Measurements from ENCODE around the gene MINDY2. TPM values are rescaled to one million over a fixed set of nuclear protein-coding genes. Genes with fewer than 3 reads are reported as not detected.

The MINDY2 gene
- total and polyA plus RNA-seq, 2 of the 8 experiments (the other 6 are each of a cell fraction or from before 2014, with no cell fraction given), result 3.1 to 25.7 TPM

GRCh38 chr15:58746174-58746573 is 24.9 kb upstream of the MINDY2 start:
- H3K4me1 ChIP-seq (replicated peaks in 1 of 4; ENCODE audit: control insufficient read depth in 3 of 4, insufficient read depth in 4 of 4, low read length in 3 of 4), result peaks cover 4 to 6% (median 5%) of the 10 kb centered on the region in 4 experiments
- no peaks in the 10 kb centered on the region for H3K36me3 ChIP-seq (ENCODE audit: control insufficient read depth in 2 of 4, insufficient read depth in 4 of 4, low read length in 3 of 4)
- H2BK20ac ChIP-seq (ENCODE audit: low read length), result no peak overlapping the region
- H3K56ac ChIP-seq (replicated peaks; ENCODE audit: insufficient read length, low read depth, low read length), result no peak overlapping the region
- H4K8ac ChIP-seq (ENCODE audit: extremely low read depth, insufficient read depth, low read length), result no peak overlapping the region
- H3K79me2 ChIP-seq (ENCODE audit: control insufficient read depth in 1 of 2, insufficient read depth in 2 of 2, low read length in 2 of 2), result peaks cover 23 to 75% of the 10 kb centered on the region in 2 experiments; a peak in 3 of 4 replicates
- H3K9ac ChIP-seq (replicated peaks in 1 of 4; ENCODE audit: extremely low read depth in 1 of 4, low read depth in 3 of 4, low read length in 3 of 4), result no peak overlapping the region
- CTCF ChIA-PET (ENCODE audit: partially characterized antibody), result interaction anchor here (1.0 kb wide), 1 partner anchor 14 kb away, joined by 3 read pairs; no protein-coding TSS in a partner anchor
- no peak overlapping the region for H2BK15ac ChIP-seq (ENCODE audit: low read length)
- no peak overlapping the region for H3K27ac ChIP-seq (ENCODE audit: low read depth, low read length)
- H2BK120ac ChIP-seq (replicated peaks; ENCODE audit: low read depth, low read length), result no peak overlapping the region
- H3K14ac ChIP-seq (ENCODE audit: insufficient read length), result no peak overlapping the region
- H3K27me3 ChIP-seq (replicated peaks in 1 of 4; ENCODE audit: control insufficient read depth in 3 of 4, extremely low read depth in 1 of 4, insufficient read depth in 3 of 4, low read length in 3 of 4), result no peaks in the 10 kb centered on the region; a peak in 1 of 7 replicates
- H3K4ac ChIP-seq (replicated peaks; ENCODE audit: insufficient read length, low read depth, low read length), result no peak overlapping the region
- H3K18ac ChIP-seq (ENCODE audit: extremely low read depth, low read length), result no peak overlapping the region
- H3K9me3 ChIP-seq (ENCODE audit: insufficient read depth in 2 of 2, low read depth in 1 of 2, low read length in 1 of 2), result no peaks in the 10 kb centered on the region
- H3K23ac ChIP-seq (ENCODE audit: insufficient read length), result no peak overlapping the region
- DNase-seq (ENCODE audit: low read depth in 1 of 2, low spot score in 2 of 2) (no peak), FAIRE-seq (no peak)
- no peak overlapping the region for H2AK5ac ChIP-seq (ENCODE audit: low read depth, low read length)
- peaks cover 4% of the 10 kb centered on the region; the same call in 1 of the 2 replicates for H3K23me2 ChIP-seq (ENCODE audit: low read depth, low read length)
- no peak overlapping the region for H2BK5ac ChIP-seq (ENCODE audit: low read depth, low read length)
- H4K5ac ChIP-seq (ENCODE audit: insufficient read length, low read depth, low read length), result no peak overlapping the region
- H2BK12ac ChIP-seq (ENCODE audit: low read depth, low read length), result no peak overlapping the region
- H4K20me1 ChIP-seq (replicated peaks in 1 of 2; ENCODE audit: control insufficient read depth in 1 of 2, insufficient read depth in 2 of 2, low read length in 2 of 2), result peaks cover 7 to 10% of the 10 kb centered on the region in 2 experiments
- 96% methylated on average over 1 of the region's 1 CpG; no CpG with 5 or more reads in 1 of the 2 experiments for WGBS, 2 experiments (ENCODE audit: extremely low coverage in 1 of 2, insufficient coverage in 1 of 2, insufficient read length in 1 of 2, insufficient replicate concordance in 2 of 2, low coverage in 1 of 2, low lambda C conversion rate in 2 of 2, missing lambda C conversion rate in 1 of 2)
- H3K4me2 ChIP-seq (ENCODE audit: insufficient read depth in 1 of 2, low read depth in 2 of 2, low read length in 2 of 2), result no peak overlapping the region
- no peak overlapping the region for H3K4me3 ChIP-seq (ENCODE audit: extremely low read depth in 1 of 4, insufficient read depth in 2 of 4, low read depth in 3 of 4, low read length in 4 of 4)
- POLR2A ChIA-PET (ENCODE audit: partially characterized antibody), result interaction anchor here (0.7 kb wide), 1 partner anchor 11 kb away, joined by 3 read pairs; no protein-coding TSS in a partner anchor
- peaks cover 2% of the 10 kb centered on the region; the same call in 1 of the 2 replicates for H3K79me1 ChIP-seq (ENCODE audit: low read depth, low read length)
- no peak overlapping the region for H2AFZ ChIP-seq (ENCODE audit: low read length)
- H4K91ac ChIP-seq (replicated peaks; ENCODE audit: insufficient read length, low read length), result no peak overlapping the region
- TF ChIP-seq BCL11A (IDR thresholded peaks at IDR 0.05; ENCODE audit: low read depth in 2 of 2, low read length in 2 of 2) (no peak), CTBP2 (IDR thresholded peaks at IDR 0.05; ENCODE audit: borderline replicate concordance, insufficient read depth, insufficient read length, low read length) (no peak), TBP (IDR thresholded peaks at IDR 0.05; ENCODE audit: low read depth, low read length) (no peak), ZNF274 (IDR thresholded peaks at IDR 0.05; ENCODE audit: borderline replicate concordance, extremely low read depth, low read length) (no peak), SIRT6 (IDR thresholded peaks at IDR 0.05; ENCODE audit: low read length) (no peak), TAF7 (optimal IDR thresholded peaks at IDR 0.05; ENCODE audit: borderline replicate concordance, low read depth, low read length) (no peak), CBX5 (IDR thresholded peaks at IDR 0.05; ENCODE audit: low read depth, low read length) (no peak), YY1 (IDR thresholded peaks at IDR 0.05; ENCODE audit: low read depth, low read length) (no peak), HDAC2 (IDR thresholded peaks at IDR 0.05; ENCODE audit: borderline replicate concordance in 1 of 2, low read depth in 2 of 2, low read length in 2 of 2) (no peak), RXRA (IDR thresholded peaks at IDR 0.05; ENCODE audit: insufficient read depth, low read depth, low read length) (no peak), CEBPB (IDR thresholded peaks at IDR 0.05; ENCODE audit: low read depth, low read length) (no peak), NANOG (IDR thresholded peaks at IDR 0.05; ENCODE audit: insufficient read depth, low read depth, low read length, poor library complexity, severe bottlenecking) (no peak), ASH2L (IDR thresholded peaks at IDR 0.05; ENCODE audit: low read length) (no peak), FOSL1 (IDR thresholded peaks at IDR 0.05; ENCODE audit: insufficient read depth, low read depth, low read length) (no peak)

Data from H1 (cell line).